HTERT RPE-1 (cell line): ENCODE measurements around the gene LCE7A.

ENCODE experiments used
- in situ Hi-C: fragments of 300-500 bp; cut with MboI; formaldehyde crosslinking; loops from 4 replicates; pipeline ENCODE4 v1.14.3; 2020; ENCODE audit warnings: low sequenced_read_pairs

LCE7A gene

GRCh38 chr1:152859696-152860095 is at the start of gene LCE7A:
TSS of gene LCE7A (plus strand) at chr1:152859996. CDS start at chr1:152860698, 702 bp downstream.
- in situ Hi-C loops, result no loop called here

GRCh38 chr1:152811050-152811449 is 48.7 kb upstream of the LCE7A start:
- in situ Hi-C loops, result no loop called here

GRCh38 chr1:152811671-152812070 is 48.1 kb upstream of the LCE7A start, which contains the start of gene LCE1B:
TSS of gene LCE1B (plus strand) at chr1:152811971. CDS start at chr1:152812447, 476 bp downstream.
- in situ Hi-C loops, result no loop called here

- in situ Hi-C loops, result no loop called here
These were observed 42.5 kb upstream of the LCE7A start for GRCh38 chr1:152817309-152817708.

GRCh38 chr1:152823294-152823693 is 36.5 kb upstream of the LCE7A start:
- in situ Hi-C loops, result no loop called here

- in situ Hi-C loops, result no loop called here
These were observed 34.8 kb upstream of the LCE7A start for GRCh38 chr1:152824964-152825363.

- in situ Hi-C loops, result no loop called here
These were observed 32.6 kb upstream of the LCE7A start, which contains the start of gene LCE1A for GRCh38 chr1:152827173-152827572. TSS of gene LCE1A (plus strand) at chr1:152827473. CDS start at chr1:152827473, 0 bp downstream.

GRCh38 chr1:152836870-152837269 is 22.9 kb upstream of the LCE7A start:
- in situ Hi-C loops, result no loop called here

GRCh38 chr1:152842556-152842955 is 17.2 kb upstream of the LCE7A start, which contains the start of gene LCE6A:
TSS of gene LCE6A (plus strand) at chr1:152842856. CDS start at chr1:152843521, 665 bp downstream.
- in situ Hi-C loops, result no loop called here

GRCh38 chr1:152855661-152856060 is 4.1 kb upstream of the LCE7A start:
- in situ Hi-C loops, result no loop called here

GRCh38 chr1:152858062-152858461 is 1.7 kb upstream of the LCE7A start:
- in situ Hi-C loops, result no loop called here

- in situ Hi-C loops, result no loop called here
These were observed 333 bp downstream of the LCE7A start for GRCh38 chr1:152860129-152860528.

GRCh38 chr1:152861374-152861773 is 1.6 kb downstream of the LCE7A start:
- in situ Hi-C loops, result no loop called here

GRCh38 chr1:152864443-152864842 is 4.6 kb downstream of the LCE7A start:
- in situ Hi-C loops, result no loop called here

- in situ Hi-C loops, result no loop called here
These were observed 6.5 kb downstream of the LCE7A start for GRCh38 chr1:152866321-152866720.

GRCh38 chr1:152869808-152870419 is 10.1 kb downstream of the LCE7A start:
- in situ Hi-C loops, result no loop called here

- in situ Hi-C loops, result no loop called here
These were observed 11.3 kb downstream of the LCE7A start for GRCh38 chr1:152870831-152871730.

GRCh38 chr1:152871731-152872126 is 11.9 kb downstream of the LCE7A start:
- in situ Hi-C loops, result no loop called here

- in situ Hi-C loops, result no loop called here
These were observed 13.7 kb downstream of the LCE7A start for GRCh38 chr1:152873495-152873894.

GRCh38 chr1:152876827-152877226 is 17.0 kb downstream of the LCE7A start:
- in situ Hi-C loops, result no loop called here

- in situ Hi-C loops, result no loop called here
These were observed 18.2 kb downstream of the LCE7A start, which contains the start of gene SMCP for GRCh38 chr1:152878042-152878441. TSS of gene SMCP (plus strand) at chr1:152878322. CDS start at chr1:152884423, 6,101 bp downstream.
